ENCODE measurements around the gene PGP.
"Not testable (repeated sequence)": the region's sequence is repeated elsewhere in the genome, so short reads cannot be mapped to it uniquely, and the experiment has no call there.

Gene PGP

GRCh38 chr16:2214719-2214968, at the start of gene PGP:
PGP (minus strand) TSS chr16:2214840; CDS start chr16:2214777, 63 bp downstream.
- no peak for DNase-seq

DNA sequence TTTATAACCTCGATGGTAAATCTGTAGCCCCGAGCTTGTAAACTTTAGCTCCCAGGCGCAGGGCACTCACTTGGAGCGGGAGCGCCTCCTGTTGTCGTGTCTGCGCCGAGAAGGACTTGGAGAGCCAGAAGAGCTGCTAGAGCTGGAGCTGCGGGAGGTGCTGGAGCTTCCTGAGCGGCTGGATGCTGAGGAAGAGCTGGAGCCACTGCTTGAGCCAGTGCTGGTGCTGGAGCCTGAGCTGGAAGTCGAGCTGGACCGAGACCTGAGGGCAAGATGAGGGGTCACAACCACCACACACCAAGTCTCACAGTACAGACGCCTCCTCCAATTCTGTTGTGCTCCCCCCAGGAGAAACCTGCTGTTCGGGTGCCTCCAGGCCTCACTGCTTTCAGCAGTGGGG, 48.4 kb upstream of the PGP start:
- DNase-seq, result not testable (repeated sequence)

DNA sequence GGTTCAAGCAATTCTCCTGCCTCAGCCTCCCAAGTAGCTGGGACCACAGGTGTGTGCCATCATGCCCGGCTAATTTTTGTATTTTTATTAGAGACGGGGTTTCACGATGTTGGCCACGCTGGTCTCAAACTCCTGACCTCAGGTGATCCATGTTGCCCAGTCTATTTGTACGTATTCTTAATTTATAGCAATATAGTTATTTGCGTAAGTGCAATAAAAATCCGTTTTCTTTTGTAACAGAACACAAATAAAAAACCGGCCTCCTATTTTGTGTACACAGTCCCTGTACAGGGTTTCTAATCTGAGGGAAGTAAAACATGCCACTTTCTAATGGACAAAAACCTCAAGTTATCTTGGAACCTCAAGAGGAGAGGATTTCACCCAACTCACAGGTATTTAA, 45.6 kb upstream of the PGP start:
- no peak for DNase-seq

DNA sequence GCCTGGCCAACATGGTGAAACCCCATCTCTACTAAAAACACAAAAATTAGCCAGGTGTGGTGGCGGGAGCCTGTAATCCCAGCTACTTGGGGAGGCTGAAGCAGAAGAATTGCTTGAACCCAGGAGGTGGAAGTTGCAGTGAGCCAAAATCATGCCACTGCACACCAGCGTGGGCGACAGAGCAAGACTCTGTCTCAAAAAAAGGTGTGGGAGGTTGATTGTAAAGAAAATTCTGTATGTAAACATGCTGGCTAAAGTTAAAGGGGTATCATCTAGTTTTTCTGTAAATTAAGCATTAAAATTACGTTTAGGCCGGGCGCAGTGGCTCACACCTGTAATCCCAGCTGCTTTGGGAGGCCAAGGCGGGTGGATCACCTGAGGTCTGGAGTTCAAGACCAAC, 43.9 kb upstream of the PGP start:
- DNase-seq, result not testable (repeated sequence)

DNA sequence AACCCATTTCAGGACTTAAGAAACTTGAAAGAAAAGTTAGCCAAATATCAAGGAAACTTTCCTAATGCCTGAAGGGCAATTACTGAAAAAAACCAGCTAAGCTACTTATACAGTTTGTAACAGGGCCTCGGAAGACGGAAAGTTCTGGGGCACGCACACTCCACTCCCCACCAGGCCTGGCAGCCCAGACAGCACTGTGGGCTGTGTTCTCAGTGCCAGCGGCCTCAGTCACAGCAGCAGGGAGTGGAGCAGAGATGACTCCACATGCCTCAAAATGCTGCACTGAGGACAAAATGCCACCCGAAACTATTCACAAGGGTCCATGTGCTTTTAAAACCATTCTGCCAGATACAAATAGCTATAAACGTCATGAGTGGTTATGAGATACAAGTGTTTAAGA, 43.1 kb upstream of the PGP start:
- DNase-seq, result no peak

DNA sequence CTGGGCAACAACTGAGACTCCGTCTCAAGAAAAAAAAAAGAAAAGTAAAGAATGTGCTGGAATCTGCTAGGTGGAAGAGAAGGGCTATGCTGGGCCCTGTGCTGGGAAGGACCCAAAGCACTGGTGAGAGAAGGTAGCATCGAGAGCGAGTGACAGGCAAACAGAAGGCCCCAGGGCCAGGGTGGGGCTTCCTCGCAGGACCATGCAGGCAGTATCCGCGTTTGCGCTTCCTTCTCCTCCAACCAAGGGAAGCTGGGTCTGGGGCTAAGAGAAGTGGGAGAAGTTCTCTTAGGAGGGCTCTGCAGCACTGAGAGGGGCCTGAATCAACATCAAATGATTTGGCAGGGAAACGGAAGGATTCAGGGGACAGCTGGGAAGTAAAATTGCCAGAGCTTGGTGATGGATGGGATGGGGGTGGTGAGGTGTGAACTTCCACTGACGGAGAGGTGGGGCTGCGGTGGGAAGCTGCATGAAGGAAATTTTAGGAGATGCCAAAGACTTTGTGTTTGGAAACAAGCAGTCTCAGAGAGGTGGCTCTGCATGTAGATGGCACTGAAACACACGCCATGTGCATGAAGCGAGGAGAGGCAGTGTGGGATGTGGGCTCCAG, 42.0 kb upstream of the PGP start:
- DNase-seq, result no peak

GRCh38 chr16:2253293-2253692, 38.7 kb upstream of the PGP start:
- DNase-seq, result no peak

DNA sequence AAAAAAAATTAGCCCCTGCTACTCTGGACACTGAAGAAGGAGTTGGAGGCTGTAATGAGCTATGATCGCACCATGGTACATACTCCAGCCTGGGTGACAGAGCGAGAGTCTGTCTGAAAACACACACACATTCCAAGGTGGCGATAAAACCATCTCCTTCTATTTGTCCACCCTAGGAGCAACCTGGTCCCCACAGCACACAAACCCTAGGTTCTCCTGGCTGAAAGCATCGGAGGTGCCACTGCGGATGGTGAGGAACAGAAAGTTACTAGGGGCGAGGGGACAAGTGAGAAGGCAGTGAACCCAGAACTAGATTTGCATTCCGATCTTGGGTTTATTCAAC, 38.1 kb upstream of the PGP start:
- no peak for DNase-seq

GRCh38 chr16:2251296-2252111, 36.9 kb upstream of the PGP start, which contains the start of gene ECI1:
ECI1 (minus strand) TSS chr16:2251587; CDS start chr16:2251566, 21 bp downstream.
- peak; percentile 92 to 96 for DNase-seq

DNA sequence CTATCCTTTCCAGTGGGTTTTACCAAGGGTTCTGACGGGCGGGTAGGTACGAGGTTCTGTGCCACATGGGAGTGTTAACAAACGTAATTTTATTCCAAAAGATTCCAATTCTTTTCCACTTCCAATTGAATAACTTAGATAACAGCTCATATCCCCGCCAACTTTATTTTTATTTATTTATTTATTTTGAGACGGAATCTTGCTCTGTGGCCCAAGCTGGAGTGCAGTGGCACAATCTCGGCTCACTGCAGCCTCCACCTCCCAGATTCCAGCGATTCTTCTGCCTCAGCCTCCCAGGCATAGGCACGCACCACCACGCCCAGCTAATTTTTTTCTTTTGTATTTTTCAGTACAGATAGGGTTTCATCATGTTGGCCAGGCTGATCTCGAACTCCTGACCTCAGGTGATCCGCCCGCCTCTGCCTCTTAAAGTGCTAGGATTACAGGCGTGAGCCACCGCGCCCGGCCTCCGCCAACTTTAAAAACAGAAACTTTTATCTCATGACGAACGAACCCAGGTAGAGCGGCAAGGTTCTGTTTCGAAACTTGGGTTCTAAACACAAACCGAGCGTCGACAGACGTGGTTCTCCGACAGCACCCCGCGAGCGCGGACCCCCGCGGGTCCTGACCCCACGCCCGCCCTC, 36.1 kb upstream of the PGP start:
- DNase-seq, result peak in 1 of 2 experiments; percentile 52

DNA sequence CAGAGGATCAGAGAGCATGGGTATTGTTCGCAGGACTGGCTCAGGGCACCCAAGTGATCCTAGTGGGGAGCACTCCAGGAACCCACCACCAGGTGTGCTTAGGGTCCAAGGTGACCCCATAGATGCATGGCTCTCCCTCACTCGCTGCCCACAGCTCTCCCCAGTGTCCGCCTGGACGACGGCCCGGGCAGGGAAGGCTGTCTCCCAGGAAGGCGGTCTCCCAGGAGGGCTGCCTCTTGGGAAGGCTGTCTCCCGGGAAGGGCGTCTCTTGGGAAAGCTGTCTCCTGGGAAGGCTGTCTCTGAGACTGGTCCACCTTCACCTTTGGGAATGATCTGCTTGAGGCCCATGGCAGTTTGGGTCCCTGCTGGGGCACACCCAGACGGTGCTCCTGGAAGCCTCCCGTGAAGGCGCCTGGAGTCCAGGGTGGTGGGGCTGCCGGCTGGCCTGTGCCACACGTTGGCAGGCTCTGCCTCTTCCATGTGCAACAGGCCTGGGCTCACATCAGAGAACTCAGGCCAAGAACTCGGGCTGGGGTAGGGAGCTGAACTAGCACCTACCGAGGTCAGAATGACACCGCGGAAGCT, 31.8 kb upstream of the PGP start:
- no peak for DNase-seq

DNA sequence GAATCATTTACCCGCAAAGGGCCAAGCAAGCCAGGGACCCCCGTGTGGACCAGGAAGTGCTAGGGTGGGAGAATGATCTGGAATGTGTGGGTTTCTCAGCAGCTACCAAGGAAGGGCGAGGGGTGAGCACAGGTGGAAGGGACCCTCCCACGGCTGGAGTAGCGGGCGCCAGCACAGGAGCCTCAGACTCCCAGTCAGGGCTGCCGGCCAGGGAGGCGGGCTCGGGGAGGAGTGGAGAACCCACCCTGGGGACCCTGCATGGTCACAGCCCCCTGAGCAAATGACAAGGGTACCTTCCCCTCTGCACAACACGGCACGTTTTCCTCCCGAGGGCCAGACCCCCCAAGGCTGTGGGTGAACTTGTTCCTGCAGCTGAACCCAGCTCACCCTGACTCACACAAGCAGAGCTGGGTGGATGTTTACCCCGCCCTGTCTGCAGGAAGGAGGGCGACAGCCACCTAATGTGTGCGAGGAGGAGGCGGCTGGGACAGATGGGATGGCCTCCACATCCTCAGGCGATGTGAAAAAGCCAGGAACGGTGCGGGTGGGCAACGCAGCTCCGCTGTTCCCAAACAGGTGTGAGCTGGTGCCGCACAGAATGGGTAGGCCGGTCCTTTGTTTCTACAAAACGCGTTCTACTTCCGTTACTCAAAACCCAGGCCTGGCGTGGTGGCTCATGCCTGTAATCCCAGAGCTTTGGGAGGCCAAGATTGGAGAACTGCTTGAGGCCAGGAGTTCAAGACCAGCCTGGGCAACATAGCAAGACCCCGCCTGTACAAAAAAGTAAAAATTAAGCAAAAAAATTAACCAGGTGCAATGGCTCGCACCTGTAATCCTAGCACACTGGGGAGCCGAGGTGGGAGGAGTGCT, 30.5 kb upstream of the PGP start:
- no peak for DNase-seq

GRCh38 chr16:2244301-2244700, 29.7 kb upstream of the PGP start:
- no peak for DNase-seq

- DNase-seq, result no peak
Observed at GRCh38 chr16:2243781-2244180, 29.1 kb upstream of the PGP start.

GRCh38 chr16:2243031-2243528, 28.4 kb upstream of the PGP start:
- DNase-seq, result no peak

DNA sequence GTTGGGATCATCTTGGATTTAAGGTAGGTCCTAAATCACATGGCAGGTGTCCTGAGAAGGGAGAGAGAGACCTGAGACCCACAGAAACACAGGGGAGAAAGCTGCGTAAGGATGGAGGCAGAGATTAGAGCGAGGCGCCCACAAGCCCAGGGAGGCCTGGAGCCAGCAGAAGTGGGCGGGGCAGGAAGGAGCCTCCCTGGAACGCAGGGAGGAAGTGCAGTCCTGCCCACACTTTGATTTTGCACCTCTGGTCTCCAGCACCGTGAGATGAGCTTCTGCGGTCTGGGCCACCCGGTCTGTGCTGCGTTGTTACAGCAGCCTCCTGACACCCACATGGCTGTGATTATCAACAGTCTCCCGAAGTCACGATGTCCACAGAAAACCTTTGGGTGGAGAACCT, 28.0 kb upstream of the PGP start:
- no peak for DNase-seq

DNA sequence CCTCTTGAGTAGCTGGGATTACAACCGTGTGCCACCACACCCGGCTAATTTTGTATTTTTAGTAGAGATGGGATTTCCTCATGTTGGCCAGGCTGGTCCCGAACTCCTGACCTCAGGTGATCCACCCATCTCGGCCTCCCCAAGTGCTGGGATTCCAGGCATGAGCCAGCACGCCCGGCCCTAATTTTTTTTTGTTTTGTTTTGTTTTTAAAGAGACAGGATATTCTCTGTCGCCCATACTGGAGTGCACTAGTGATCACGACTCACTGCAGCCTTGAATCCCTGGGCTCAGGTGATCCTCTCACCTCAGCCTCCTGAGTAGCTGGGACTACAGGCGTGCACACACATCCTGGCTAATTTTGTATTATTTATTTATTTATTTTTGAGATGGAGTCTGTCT, 25.7 kb upstream of the PGP start:
- DNase-seq, result not testable (repeated sequence)

GRCh38 chr16:2238838-2239675, 24.4 kb upstream of the PGP start:
- peak in 1 of 2 experiments; percentile 62 for DNase-seq

- no peak for DNase-seq
Observed at GRCh38 chr16:2238150-2238837, 23.7 kb upstream of the PGP start.

DNA sequence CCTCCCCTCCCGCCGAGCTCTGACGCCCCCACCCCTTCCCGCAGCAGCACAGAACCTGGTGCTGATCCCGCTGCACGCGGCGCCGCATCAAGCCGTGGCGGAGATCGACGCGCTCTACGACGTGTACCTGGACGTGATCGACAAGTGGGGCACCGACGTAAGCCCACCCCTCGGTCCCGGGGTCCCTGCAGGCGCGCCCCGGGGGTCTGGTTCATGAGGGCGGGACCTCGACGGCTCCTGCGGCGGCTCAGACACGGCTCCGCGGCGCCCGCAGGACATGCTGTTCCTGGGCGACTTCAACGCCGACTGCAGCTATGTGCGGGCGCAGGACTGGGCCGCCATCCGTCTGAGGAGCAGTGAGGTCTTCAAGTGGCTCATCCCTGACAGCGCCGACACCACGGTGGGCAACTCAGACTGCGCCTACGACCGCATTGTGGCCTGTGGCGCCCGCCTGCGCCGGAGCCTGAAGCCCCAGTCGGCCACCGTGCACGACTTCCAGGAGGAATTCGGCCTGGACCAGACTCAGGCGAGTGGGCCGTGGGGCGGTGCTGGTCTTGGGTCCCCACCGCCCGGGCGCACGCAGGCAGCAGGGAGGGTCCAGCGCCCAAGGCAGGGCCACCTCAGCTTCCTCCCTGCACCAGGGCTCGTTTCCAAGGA, 23.0 kb upstream of the PGP start:
- no peak for DNase-seq

GRCh38 chr16:2237102-2237482, 22.5 kb upstream of the PGP start:
- no peak for DNase-seq

Measured in NCI-H187 (cell line).